GM19395 (cell line): ENCODE data around the gene ELAVL2.

Experiments used
- ATAC-seq: cut with Tn5 transposase; IDR thresholded peaks from one replicate; pipeline ENCODE4 v1.9.1; 2021; ENCODE audit warnings: mild to moderate bottlenecking, moderate library complexity; ENCODE audit not compliant: unreplicated experiment

ELAVL2 gene

DNA sequence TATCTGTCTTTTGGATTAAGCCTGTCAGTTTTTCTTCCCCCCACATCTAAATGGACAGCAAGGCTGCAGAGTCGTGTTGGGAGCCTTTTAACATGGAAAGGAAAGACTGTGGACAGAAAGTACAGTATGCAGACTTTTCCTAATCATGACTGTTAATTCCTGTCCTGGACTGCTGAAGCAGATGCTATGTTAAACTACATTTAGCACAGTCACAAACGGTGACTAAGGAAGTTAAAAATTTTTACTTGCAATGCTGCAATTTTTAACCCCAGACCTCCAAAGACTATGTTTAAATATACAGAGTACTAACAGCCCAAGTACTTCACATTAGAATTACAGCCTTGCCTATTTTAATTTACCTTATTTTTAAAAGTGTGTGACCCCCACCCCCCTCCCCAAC is 51.8 kb downstream of the ELAVL2 start:
- ATAC-seq: no peak

- no peak for ATAC-seq
Observed at GRCh38 chr9:23772385-23772783, 53.7 kb downstream of the ELAVL2 start.

GRCh38 chr9:23771746-23772384 is 54.2 kb downstream of the ELAVL2 start:
- ATAC-seq: no peak

GRCh38 chr9:23769307-23769935 is 56.6 kb downstream of the ELAVL2 start:
- no peak for ATAC-seq

DNA sequence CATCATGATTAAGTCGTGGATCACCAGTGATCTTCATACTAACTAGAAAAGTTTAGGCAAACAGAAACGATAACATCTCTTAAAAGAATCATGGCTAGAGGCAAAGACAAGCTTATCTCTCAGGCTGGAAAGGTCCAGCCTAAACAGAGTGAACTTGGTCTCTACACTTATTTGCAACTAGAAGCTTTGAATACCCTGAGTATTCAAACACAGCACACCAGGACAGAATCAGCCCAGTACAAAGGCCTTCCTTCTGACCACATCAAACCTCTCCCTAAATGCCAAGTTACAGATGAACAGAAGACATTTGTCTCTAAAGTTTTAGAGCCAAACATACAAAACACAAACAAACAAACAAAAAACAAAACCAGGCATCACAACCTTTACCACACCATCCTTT is 57.2 kb downstream of the ELAVL2 start:
- ATAC-seq: no peak

DNA sequence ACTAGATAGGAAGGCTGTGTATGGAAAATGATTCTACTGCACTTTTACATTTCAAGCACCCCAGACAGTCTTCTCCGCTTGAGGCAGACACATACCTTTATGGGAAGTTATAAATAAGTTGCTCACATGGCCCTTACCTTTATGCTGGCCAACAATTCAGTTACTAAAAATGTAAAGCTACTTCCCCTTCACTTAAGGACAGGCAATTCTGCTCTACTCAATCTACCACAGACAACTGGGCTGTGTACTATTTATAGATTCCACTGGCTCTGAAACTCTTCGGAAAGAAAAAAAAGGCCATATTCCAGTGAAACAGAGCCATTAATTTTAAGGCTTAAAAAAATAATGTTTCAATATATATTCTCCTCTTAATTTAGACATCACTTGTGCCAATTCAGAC is 59.4 kb downstream of the ELAVL2 start:
- no peak for ATAC-seq

- no peak for ATAC-seq
Observed at GRCh38 chr9:23765561-23765960, 60.5 kb downstream of the ELAVL2 start.

DNA sequence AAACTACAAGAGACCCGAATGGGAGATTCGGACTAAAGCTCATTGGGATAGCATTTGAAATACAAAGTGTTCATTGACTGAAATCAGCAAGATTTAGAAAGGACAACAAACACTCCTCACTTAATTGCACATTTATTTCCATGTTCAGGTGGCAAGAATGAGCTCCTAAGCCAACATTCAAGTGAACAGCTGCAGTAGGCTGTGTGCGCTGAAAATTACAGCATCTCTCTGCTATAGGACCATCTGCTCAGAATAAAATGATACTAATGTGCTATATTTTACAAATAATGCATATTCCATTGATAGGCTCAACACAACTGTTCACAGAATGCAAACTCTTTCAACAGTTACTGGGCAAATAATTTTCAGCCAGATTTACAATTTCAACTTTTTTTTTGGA is 61.8 kb downstream of the ELAVL2 start:
- ATAC-seq: no peak

DNA sequence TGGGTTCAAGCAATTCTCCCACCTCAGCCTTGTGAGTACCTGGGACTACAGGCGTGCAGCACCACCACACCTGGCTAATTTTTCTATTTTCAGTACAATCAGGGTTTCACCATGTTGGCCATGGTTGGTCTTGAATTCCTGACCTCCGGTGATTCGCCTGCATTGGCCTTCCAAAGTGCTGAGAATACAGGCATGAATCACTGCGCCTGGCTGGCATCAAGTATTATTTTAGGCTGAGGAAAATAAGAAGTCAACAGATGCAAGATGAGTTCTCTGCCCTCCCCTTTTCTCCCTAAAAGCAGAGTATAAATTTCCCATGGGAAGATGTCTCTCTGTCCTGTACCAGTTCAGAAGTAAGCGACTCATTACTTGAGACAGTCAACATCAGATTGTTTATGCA is 71.5 kb downstream of the ELAVL2 start:
- ATAC-seq: no peak

DNA sequence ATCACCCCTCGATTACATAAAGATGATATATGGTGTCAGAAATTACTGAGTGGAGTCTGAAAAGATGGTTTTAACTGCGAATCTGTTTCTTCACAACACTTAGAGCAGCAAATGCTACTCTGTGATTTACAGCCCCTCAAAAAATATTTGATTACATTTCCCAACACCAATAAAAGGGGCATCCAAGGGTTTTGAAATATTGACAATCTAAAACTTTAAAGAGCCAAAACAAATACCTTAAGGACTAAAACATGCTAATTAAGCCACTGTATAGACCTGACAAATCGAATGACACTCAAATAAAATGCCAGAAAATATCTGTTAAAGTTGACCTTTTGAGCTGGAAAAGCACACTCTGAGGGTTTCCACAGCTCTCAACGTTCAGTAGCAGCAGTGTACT is 73.2 kb downstream of the ELAVL2 start:
- no peak for ATAC-seq

- ATAC-seq: no peak
Observed at GRCh38 chr9:23751633-23752032, 74.4 kb downstream of the ELAVL2 start.

DNA sequence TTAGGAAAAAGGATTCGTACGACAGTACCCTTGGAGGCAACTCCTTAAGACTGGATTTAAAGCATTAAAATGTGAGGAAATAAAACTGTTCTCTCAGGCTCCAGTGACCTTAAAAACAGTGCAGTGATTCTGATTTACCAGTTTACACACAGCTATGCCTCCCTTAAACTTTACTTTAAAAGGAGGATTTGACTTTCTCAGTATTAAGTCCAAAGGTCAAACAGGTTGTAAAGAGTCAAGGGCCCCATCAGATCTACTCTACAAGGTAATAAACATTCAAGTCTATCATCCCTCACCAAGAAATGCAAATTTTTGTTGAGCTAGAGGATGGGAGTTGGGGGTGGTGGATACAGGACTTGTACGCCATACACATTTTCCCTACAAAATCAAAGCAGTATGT is 75.2 kb downstream of the ELAVL2 start:
- ATAC-seq: no peak

- ATAC-seq: no peak
Observed at GRCh38 chr9:23747088-23748075, 78.7 kb downstream of the ELAVL2 start.

- ATAC-seq: no peak
Observed at GRCh38 chr9:23746317-23746716, 79.7 kb downstream of the ELAVL2 start.

DNA sequence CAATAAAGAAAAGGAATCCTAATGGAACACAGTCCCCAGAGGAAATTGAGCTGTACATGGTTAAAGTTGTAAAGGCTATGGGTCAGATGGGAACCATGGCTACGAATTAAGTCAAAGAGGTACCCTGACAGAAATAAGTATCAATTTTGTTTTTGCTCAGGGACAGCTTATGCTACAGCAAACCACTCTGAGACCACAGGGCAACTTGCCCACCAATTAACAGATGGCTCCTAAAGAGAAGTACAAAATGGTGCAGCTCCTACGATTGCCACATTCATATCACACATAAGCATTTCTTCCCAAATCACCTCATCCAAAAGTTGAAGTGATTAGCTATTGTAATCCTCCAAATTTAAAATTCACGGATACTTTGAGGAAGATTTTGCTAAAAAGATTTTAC is 83.0 kb downstream of the ELAVL2 start:
- no peak for ATAC-seq

DNA sequence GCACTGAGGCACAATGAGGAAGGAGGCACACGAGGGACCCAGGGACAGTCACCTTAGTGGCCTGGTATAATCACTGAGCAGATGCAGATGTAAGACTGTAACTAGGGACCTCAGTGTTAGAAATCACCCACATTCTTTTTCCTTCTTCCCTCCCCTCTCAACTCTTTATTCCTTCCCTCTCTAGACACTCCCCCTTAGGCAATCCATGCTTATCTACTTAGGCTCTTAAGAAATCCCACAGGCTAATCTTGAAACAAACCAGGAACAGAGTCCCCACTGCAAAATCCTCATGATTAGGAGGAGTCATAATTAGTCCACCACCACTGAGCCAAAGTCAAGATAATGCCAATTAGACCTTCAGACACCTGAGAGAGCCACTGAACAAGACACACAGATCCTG is 84.7 kb downstream of the ELAVL2 start:
- no peak for ATAC-seq

- ATAC-seq: no peak
Observed at GRCh38 chr9:23740531-23740930, 85.5 kb downstream of the ELAVL2 start.

- ATAC-seq: no peak
Observed at GRCh38 chr9:23739753-23740152, 86.3 kb downstream of the ELAVL2 start.

DNA sequence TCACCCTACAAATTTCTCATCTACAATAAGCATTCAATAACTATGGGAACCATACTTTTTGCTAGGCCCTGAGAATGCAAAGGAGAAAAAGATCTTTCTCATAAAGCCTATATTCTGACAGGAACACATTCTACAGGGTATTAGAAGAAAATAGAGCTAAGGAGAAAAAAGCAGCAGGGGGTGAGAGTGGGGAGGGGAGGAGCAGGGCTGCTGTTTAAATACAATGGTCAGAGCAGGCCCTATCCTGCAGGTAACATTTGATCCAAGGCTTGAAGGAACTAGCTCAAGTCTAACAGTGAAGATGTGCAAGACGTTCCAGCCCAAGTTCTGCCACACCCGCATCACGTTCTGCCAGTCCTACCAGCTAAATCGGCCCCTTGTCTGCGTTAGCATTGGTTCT is 89.7 kb downstream of the ELAVL2 start:
- no peak for ATAC-seq

GRCh38 chr9:23733495-23734078 is 92.5 kb downstream of the ELAVL2 start:
- no peak for ATAC-seq

DNA sequence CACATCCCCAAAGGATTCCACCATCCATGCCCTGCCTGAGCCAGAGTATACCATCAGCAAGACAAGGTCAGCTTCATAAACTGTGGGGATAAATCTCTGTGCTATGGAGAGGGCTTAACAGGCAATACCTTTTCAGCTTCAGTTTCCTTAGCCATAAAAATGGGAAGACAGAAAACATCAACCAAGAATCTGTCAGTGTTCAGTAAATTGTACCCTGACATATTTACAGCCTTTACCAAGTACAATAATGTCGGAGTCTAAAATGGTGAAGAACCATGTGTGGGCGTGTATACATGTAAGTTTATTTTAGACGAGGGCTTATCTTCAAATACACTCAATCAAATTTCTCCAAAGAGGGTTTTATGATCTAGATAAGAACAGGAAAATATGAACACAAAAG is 94.7 kb downstream of the ELAVL2 start:
- no peak for ATAC-seq
